ENCODE results near the gene PVRIG. TPM values are rescaled to one million over a fixed set of nuclear protein-coding genes. Genes with fewer than 3 reads are reported as not detected.
A peak's percentile ranks its signal among the peaks of the same experiment; 100 is the strongest.

PVRIG gene
- total RNA-seq, 1 experiment from 2014 or later, result 0.70 TPM

- Histone ChIP-seq H3K23me2 (ENCODE audit: insufficient read length, low read depth, low read length, poor library complexity, severe bottlenecking) (no peaks in the 10 kb centered on the region), H2BK120ac (ENCODE audit: low read depth, low read length, poor library complexity, severe bottlenecking) (no peak overlapping the region), H3K9ac (ENCODE audit: extremely low read depth, insufficient read length, low read length) (no peak overlapping the region), H3T11ph (ENCODE audit: low read length) (no peak overlapping the region), H2BK20ac (ENCODE audit: low read depth, low read length, poor library complexity, severe bottlenecking) (no peak overlapping the region), H3K14ac (ENCODE audit: insufficient read depth, low read length) (no peak overlapping the region), H3K79me2 (ENCODE audit: insufficient read depth, low read length) (no peaks in the 10 kb centered on the region), H3K27ac (ENCODE audit: insufficient read length, low read depth, low read length) (no peak overlapping the region), H3K18ac (ENCODE audit: insufficient read length, low read depth, low read length) (no peak overlapping the region), H4K20me1 (ENCODE audit: control insufficient read depth, insufficient read depth, insufficient read length) (no peaks in the 10 kb centered on the region), H3K27me3 (ENCODE audit: insufficient read depth, low read length) (no peaks in the 10 kb centered on the region), H3K56ac (ENCODE audit: insufficient read length, low read depth, low read length) (no peak overlapping the region), H2BK5ac (ENCODE audit: insufficient read length, low read length) (no peak overlapping the region), H2BK12ac (ENCODE audit: insufficient read length, low read depth, low read length) (no peak overlapping the region), H4K91ac (ENCODE audit: insufficient read length, low read depth, low read length) (no peak overlapping the region), H4K5ac (ENCODE audit: insufficient read length, low read depth, low read length) (no peak overlapping the region), H3K4me2 (ENCODE audit: insufficient read depth, insufficient read length, low read length) (no peak overlapping the region), H3K4ac (ENCODE audit: low read depth, low read length) (no peak overlapping the region), H3K9me3 (ENCODE audit: control insufficient read depth, low read depth, low read length) (no peaks in the 10 kb centered on the region), H2BK15ac (ENCODE audit: low read depth, low read length) (no peak overlapping the region), H2AK5ac (ENCODE audit: insufficient read length, low read length) (no peak overlapping the region), H2AFZ (ENCODE audit: low read length) (no peak overlapping the region), H3K23ac (ENCODE audit: insufficient read length, low read depth, low read length) (no peak overlapping the region), H3K4me1 (ENCODE audit: insufficient read depth, low read length) (no peaks in the 10 kb centered on the region; the same call in 1 of the 2 replicates), H4K8ac (replicated peaks; ENCODE audit: insufficient read length, low read depth, low read length) (no peak overlapping the region), H3K79me1 (ENCODE audit: insufficient read depth, low read depth, low read length, poor library complexity, severe bottlenecking) (no peaks in the 10 kb centered on the region)
- DNase-seq, result no peak
- no CpG with 5 or more reads among the region's 10 CpGs for WGBS (ENCODE audit: extremely low coverage, insufficient read length, low lambda C conversion rate)
- H3K27ac Mint-ChIP-seq, result peak overlapping the region; percentile 82 to 99 (median 93)
- H3K27me3 Mint-ChIP-seq (ENCODE audit: low read depth), result no peaks in the 10 kb centered on the region; the same call in 1 of the 2 replicates
- H3K4me3 Mint-ChIP-seq, result peak overlapping the region in 1 of 2 experiments; percentile 14; a peak in 2 of 5 replicates
- peaks cover 37 to 41% of the 10 kb centered on the region in 2 experiments for H3K4me1 Mint-ChIP-seq
- H3K36me3 Mint-ChIP-seq (ENCODE audit: insufficient read depth in 1 of 3, low read depth in 3 of 3), result peaks cover 0 to 7% (median 5%) of the 10 kb centered on the region in 3 experiments; a peak in 3 of 7 replicates
- TF ChIP-seq CTCF (conservative IDR thresholded peaks at IDR 0.05), result no peak
- H3K9me3 Mint-ChIP-seq, result no peaks in the 10 kb centered on the region
These were observed 28.7 kb downstream of the PVRIG start for GRCh38 chr7:100248483-100248882.

Measured in H9 (cell line).